CD4-positive, alpha-beta T cell treated with Interleukin-17A for 4 hours (primary cell): ENCODE data around the gene RAD21L1.
A peak's percentile ranks its signal among the peaks of the same experiment; 100 is the strongest.

ENCODE experiments used
- DNase-seq: peaks from one replicate; pipeline ENCODE4 v3.0.0-alpha.2; 2020; ENCODE audit warnings: mixed read lengths

The RAD21L1 gene

GRCh38 chr20:1297486-1297885 lies 71.6 kb downstream of the RAD21L1 start:
- no peak for DNase-seq

DNA sequence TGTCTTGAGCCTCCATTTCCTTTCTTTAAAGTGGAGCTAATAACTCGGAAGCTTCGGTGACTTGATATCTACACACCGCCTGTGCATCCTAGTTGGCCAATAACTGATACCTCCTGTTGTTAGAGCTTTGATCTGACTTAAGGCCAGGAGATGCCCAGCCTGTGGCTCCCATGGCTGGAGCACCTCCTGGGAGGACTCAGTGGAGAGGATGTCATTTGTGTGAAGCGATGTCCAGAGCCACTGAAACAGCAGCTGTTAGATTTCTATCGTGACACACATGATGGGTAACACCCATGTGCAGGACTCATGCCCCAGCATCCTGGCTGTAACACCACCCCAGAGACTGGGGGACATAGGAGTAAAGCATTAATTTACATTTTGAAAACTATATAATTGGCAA lies 72.3 kb downstream of the RAD21L1 start:
- DNase-seq: no peak

- no peak for DNase-seq
Measured at GRCh38 chr20:1298888-1299511, 73.2 kb downstream of the RAD21L1 start.

DNA sequence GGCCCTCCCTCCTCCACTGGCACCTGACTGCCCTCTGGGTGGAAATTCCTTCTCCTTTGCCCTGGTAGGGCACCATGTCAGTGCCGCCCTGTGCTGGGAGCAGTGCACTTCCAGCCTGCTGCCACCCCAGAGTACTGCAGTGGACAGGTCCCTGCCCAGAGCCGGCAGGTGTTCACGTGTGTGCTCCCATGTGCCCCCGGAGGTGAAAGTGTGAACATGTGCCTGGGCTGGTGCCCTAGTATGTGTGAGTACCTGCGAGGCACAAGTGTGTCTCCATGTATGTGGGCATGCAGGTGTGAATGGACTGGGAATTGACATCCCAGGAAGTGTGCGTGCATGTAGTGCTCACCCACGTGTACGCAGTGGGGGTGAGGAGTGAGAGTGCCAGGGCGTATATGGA lies 73.7 kb downstream of the RAD21L1 start:
- DNase-seq: peak; percentile 60

- no peak for DNase-seq
Measured at GRCh38 chr20:1300083-1300840, 74.4 kb downstream of the RAD21L1 start.

GRCh38 chr20:1301031-1301529 lies 75.2 kb downstream of the RAD21L1 start:
- DNase-seq: peak; percentile 79

- DNase-seq: no peak
Measured at GRCh38 chr20:1302685-1303541, 77.1 kb downstream of the RAD21L1 start.

DNA sequence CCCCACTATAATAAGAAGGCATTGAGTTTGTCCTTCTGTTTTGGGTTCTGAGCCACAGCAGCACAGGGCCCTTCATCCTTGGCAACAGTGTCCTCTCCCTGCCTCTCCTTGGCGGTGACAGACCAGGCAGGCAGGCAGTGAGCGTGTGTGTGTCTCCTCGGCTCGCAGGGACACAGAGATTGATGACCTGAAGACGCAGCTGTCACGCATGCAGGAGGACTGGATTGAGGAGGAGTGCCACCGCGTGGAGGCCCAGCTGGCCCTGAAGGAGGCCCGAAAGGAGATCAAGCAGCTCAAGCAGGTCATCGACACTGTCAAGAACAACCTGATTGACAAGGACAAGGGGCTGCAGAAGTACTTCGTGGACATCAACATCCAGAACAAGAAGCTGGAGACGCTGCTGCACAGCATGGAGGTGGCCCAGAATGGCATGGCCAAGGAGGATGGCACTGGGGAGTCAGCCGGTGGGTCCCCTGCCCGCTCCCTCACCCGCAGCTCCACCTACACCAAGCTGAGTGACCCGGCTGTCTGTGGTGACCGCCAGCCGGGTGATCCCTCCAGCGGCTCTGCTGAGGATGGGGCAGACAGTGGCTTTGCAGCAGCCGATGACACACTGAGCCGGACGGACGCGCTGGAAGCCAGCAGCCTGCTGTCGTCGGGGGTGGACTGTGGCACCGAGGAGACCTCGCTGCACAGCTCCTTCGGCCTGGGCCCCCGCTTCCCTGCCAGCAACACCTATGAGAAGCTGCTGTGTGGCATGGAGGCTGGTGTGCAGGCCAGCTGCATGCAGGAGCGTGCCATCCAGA lies 79.1 kb downstream of the RAD21L1 start:
- DNase-seq: no peak
